ENCODE results near the gene E2F4. TPM values are rescaled to one million over a fixed set of nuclear protein-coding genes. Genes with fewer than 3 reads are reported as not detected.

The E2F4 gene
- total and polyA plus RNA-seq, 2 experiments from 2014 or later = 67.0 to 135 TPM

GRCh38 chr16:67183627-67184452, 8.1 kb upstream of the E2F4 start, which contains the start of gene MATCAP1:
MATCAP1 (minus strand) TSS chr16:67183963; CDS start chr16:67180610, 3,353 bp downstream.
- Mint-ChIP-seq H3K27me3 (ENCODE audit: insufficient read depth, low read depth, poor library complexity) (peaks cover 36% of the 10 kb centered on the region), H3K27ac (no peak within 1 kb of the TSS), H3K9me3 (no peaks in the 10 kb centered on the region; the same call in 2 of the 3 replicates), H3K36me3 (ENCODE audit: low read depth) (no peaks in the 10 kb centered on the region; the same call in 2 of the 3 replicates), H3K4me1 (peaks cover 14% of the 10 kb centered on the region), H3K4me3 (peak within 1 kb of the TSS; percentile 84)
- no peaks in the 10 kb centered on the region for H3K36me3 ChIP-seq (ENCODE audit: insufficient read depth)
- peaks cover 3% of the 10 kb centered on the region; the same call in 1 of the 2 replicates for H3F3A ChIP-seq (replicated peaks; ENCODE audit: low read depth)
- peak within 1 kb of the TSS; percentile 94 for H2AFZ ChIP-seq
- ATAC-seq (peak; percentile 80), DNase-seq (ENCODE audit: low spot score) (peak; percentile 98)
- H4K20me1 ChIP-seq (replicated peaks; ENCODE audit: insufficient read depth) = no peaks in the 10 kb centered on the region
- H3K4me1 ChIP-seq (ENCODE audit: insufficient read depth) = peaks cover 15% of the 10 kb centered on the region
- peak within 1 kb of the TSS; percentile 97 for H3K4me2 ChIP-seq
- H3K9me2 ChIP-seq (ENCODE audit: insufficient read depth) = no peaks in the 10 kb centered on the region
- TF ChIP-seq CREB1 (CRISPR knock-in tag; IDR thresholded peaks at IDR 0.05; ENCODE audit: low read depth) = peak; percentile 93
- no peak for TF ChIP-seq NANOG (IDR thresholded peaks at IDR 0.05; ENCODE audit: borderline replicate concordance)
- peak; percentile 76 for TF ChIP-seq POLR2AphosphoS5 (IDR thresholded peaks at IDR 0.05; ENCODE audit: low read depth)
- peak; percentile 52 for TF ChIP-seq EZH2 (IDR thresholded peaks at IDR 0.05; ENCODE audit: low read depth, unreplicated experiment)
- no peak within 1 kb of the TSS for H3K27ac ChIP-seq (ENCODE audit: low read depth)
- H3K27me3 ChIP-seq (ENCODE audit: insufficient read depth) = peaks cover 28% of the 10 kb centered on the region
- peak within 1 kb of the TSS; percentile 63 for H3K4me3 ChIP-seq
- peaks cover 10% of the 10 kb centered on the region for H3K79me2 ChIP-seq (replicated peaks; ENCODE audit: insufficient read depth)

- H3F3A ChIP-seq (replicated peaks; ENCODE audit: low read depth) = 0 out of 2 replicates have a peak, but pooled peaks cover 3% of the 10 kb centered on the region
- H3K4me3 Mint-ChIP-seq = peak overlapping the region; percentile 84
- H3K4me3 ChIP-seq = peak overlapping the region; percentile 63
- H3K4me2 ChIP-seq = peak overlapping the region; percentile 97
- ATAC-seq (peak; percentile 21), DNase-seq (ENCODE audit: low spot score) (no peak)
- H3K4me1 Mint-ChIP-seq = peaks cover 12% of the 10 kb centered on the region
- H3K9me2 ChIP-seq (ENCODE audit: insufficient read depth) = no peaks in the 10 kb centered on the region
- H4K20me1 ChIP-seq (replicated peaks; ENCODE audit: insufficient read depth) = no peaks in the 10 kb centered on the region
- H3K36me3 ChIP-seq (ENCODE audit: insufficient read depth) = no peaks in the 10 kb centered on the region
- TF ChIP-seq CTCF (conservative IDR thresholded peaks at IDR 0.05; ENCODE audit: low read depth in 2 of 2) = no peak
- TF ChIP-seq EZH2 (IDR thresholded peaks at IDR 0.05; ENCODE audit: low read depth, unreplicated experiment) = peak; percentile 18
- peaks cover 28% of the 10 kb centered on the region for H3K27me3 ChIP-seq (ENCODE audit: insufficient read depth)
- no peak overlapping the region for H3K27ac ChIP-seq (ENCODE audit: low read depth)
- no peaks in the 10 kb centered on the region; the same call in 2 of the 3 replicates for H3K9me3 Mint-ChIP-seq
- peaks cover 14% of the 10 kb centered on the region for H3K4me1 ChIP-seq (ENCODE audit: insufficient read depth)
- H3K79me2 ChIP-seq (replicated peaks; ENCODE audit: insufficient read depth) = peaks cover 10% of the 10 kb centered on the region
- H3K36me3 Mint-ChIP-seq (ENCODE audit: low read depth) = no peaks in the 10 kb centered on the region
- peaks cover 30% of the 10 kb centered on the region for H3K27me3 Mint-ChIP-seq (ENCODE audit: insufficient read depth, low read depth, poor library complexity)
- H3K27ac Mint-ChIP-seq = no peak overlapping the region
- peak overlapping the region; percentile 94 for H2AFZ ChIP-seq
These were observed 7.4 kb upstream of the E2F4 start for GRCh38 chr16:67184453-67184994.
